PFSK-1 (cell line): ENCODE results near the gene SCAMP1.

Experiments used
- POLR2AphosphoS5 ChIP-seq: IDR thresholded peaks from 2 replicates; pipeline ENCODE4 v1.6.1; 2012; ENCODE audit warnings: low read depth, mild to moderate bottlenecking, control low read depth, low read length, moderate library complexity
- REST ChIP-seq, 2 experiments: IDR thresholded peaks; 2 replicates each; pipeline versions ENCODE4 v1.6.1 to v1.8.0; 2011 to 2012; ENCODE audit warnings: low read depth in 2 of 2, low read length in 2 of 2, control low read depth in 1 of 2, inconsistent platforms in 1 of 2, mild to moderate bottlenecking in 1 of 2, moderate library complexity in 1 of 2; ENCODE audit not compliant: insufficient read depth in 1 of 2
- SIN3A ChIP-seq: IDR thresholded peaks from 2 replicates; pipeline ENCODE4 v1.6.1; 2012; ENCODE audit warnings: mild to moderate bottlenecking, low read length, moderate library complexity, borderline replicate concordance; ENCODE audit not compliant: insufficient read depth
- TAF1 ChIP-seq: IDR thresholded peaks from 2 replicates; pipeline ENCODE4 v1.6.1; 2012; ENCODE audit warnings: low read length, control low read depth, borderline replicate concordance; ENCODE audit not compliant: insufficient read depth

GRCh38 chr5:78331523-78332080, 28.8 kb upstream of the SCAMP1 start:
- TF ChIP-seq POLR2AphosphoS5 (no peak), REST (IDR thresholded peaks at IDR 0.05; ENCODE audit: insufficient read depth in 1 of 2, low read depth in 2 of 2, low read length in 2 of 2) (no peak), SIN3A (no peak), TAF1 (no peak)
